Skeletal muscle satellite cell (primary cell): ENCODE data around the gene AKTIP. TPM values are rescaled to one million over a fixed set of nuclear protein-coding genes. Genes with fewer than 3 reads are reported as not detected.
"Not testable (repeated sequence)": the region's sequence is repeated elsewhere in the genome, so short reads cannot be mapped to it uniquely, and the experiment has no call there.

Experiments used
- H3K27me3 ChIP-seq: 2 replicates; pipeline ENCODE4 v1.7.0; 2013; ENCODE audit warnings: low read length; ENCODE audit not compliant: control insufficient read depth, insufficient read depth
- H3K36me3 ChIP-seq: 2 replicates; pipeline ENCODE4 v1.7.0; 2013; ENCODE audit warnings: mild to moderate bottlenecking, control low read depth, low read length; ENCODE audit not compliant: insufficient read depth
- H3K4me1 ChIP-seq: 2 replicates; pipeline ENCODE4 v1.7.0; 2013; ENCODE audit warnings: low read length; ENCODE audit not compliant: control insufficient read depth, insufficient read depth
- H3K4me2 ChIP-seq: 2 replicates; pipeline ENCODE4 v1.7.0; 2013; ENCODE audit warnings: mild to moderate bottlenecking, low read length
- H3K4me3 ChIP-seq: 2 replicates; pipeline ENCODE4 v1.7.0; 2013; ENCODE audit warnings: low read length
- H3K9ac ChIP-seq: 2 replicates; pipeline ENCODE4 v1.7.0; 2013; ENCODE audit warnings: mild to moderate bottlenecking, low read depth, low read length, moderate library complexity
- H3K9me3 ChIP-seq: replicated peaks from 2 replicates; pipeline ENCODE4 v1.7.0; 2013; ENCODE audit warnings: mild to moderate bottlenecking, control low read depth, low read length
- total RNA-seq: library from RNA; depleted of rRNA; stranded (reverse); fragments of >200 nt; gene quantifications from 2 replicates; pipeline ENCODE4 v1.2.3, GENCODE V29; 2012; rRNA removed

The AKTIP gene
- 11.9 and 14.9 TPM in 2 replicates for total RNA-seq

- no peaks in the 10 kb centered on the region for H3K27me3 ChIP-seq
- H3K4me2 ChIP-seq = peak within 1 kb of the TSS; percentile 93
- H3K9me3 ChIP-seq = no peaks in the 10 kb centered on the region
- no peaks in the 10 kb centered on the region for H3K36me3 ChIP-seq
- peak within 1 kb of the TSS; percentile 81 for H3K4me3 ChIP-seq
- peak within 1 kb of the TSS; percentile 77 for H3K9ac ChIP-seq
- peaks cover 26% of the 10 kb centered on the region for H3K4me1 ChIP-seq
Observed at GRCh38 chr16:53502331-53503269, at the start of gene AKTIP. AKTIP (minus strand) TSS chr16:53503209; CDS start chr16:53500259, 2,950 bp downstream.

GRCh38 chr16:53549970-53550690, 47.1 kb upstream of the AKTIP start:
- no peaks in the 10 kb centered on the region for H3K9me3 ChIP-seq
- H3K4me1 ChIP-seq = peaks cover 3% of the 10 kb centered on the region
- H3K9ac ChIP-seq = peak overlapping the region; percentile 13
- H3K4me3 ChIP-seq = no peak overlapping the region
- H3K27me3 ChIP-seq = peaks cover 55% of the 10 kb centered on the region
- peak overlapping the region; percentile 56 for H3K4me2 ChIP-seq
- H3K36me3 ChIP-seq = no peaks in the 10 kb centered on the region

GRCh38 chr16:53546988-53547391, 44.0 kb upstream of the AKTIP start:
- Histone ChIP-seq H3K36me3 (no peaks in the 10 kb centered on the region), H3K4me1 (peaks cover 3% of the 10 kb centered on the region), H3K9me3 (no peaks in the 10 kb centered on the region), H3K4me3 (no peak overlapping the region), H3K4me2 (no peak overlapping the region), H3K9ac (no peak overlapping the region), H3K27me3 (peaks cover 51% of the 10 kb centered on the region)

- no peak overlapping the region for H3K9ac ChIP-seq
- no peak overlapping the region for H3K4me3 ChIP-seq
- peaks cover 3% of the 10 kb centered on the region for H3K4me1 ChIP-seq
- H3K36me3 ChIP-seq = no peaks in the 10 kb centered on the region
- H3K9me3 ChIP-seq = no peaks in the 10 kb centered on the region
- H3K27me3 ChIP-seq = peaks cover 50% of the 10 kb centered on the region
- H3K4me2 ChIP-seq = no peak overlapping the region
Observed at GRCh38 chr16:53545433-53545832, 42.4 kb upstream of the AKTIP start.

GRCh38 chr16:53542283-53542682, 39.3 kb upstream of the AKTIP start:
- Histone ChIP-seq H3K27me3 (peaks cover 38% of the 10 kb centered on the region), H3K9ac (no peak overlapping the region), H3K36me3 (no peaks in the 10 kb centered on the region), H3K4me3 (no peak overlapping the region), H3K4me2 (no peak overlapping the region), H3K9me3 (no peaks in the 10 kb centered on the region), H3K4me1 (no peaks in the 10 kb centered on the region)

- H3K4me3 ChIP-seq = no peak overlapping the region
- H3K9me3 ChIP-seq = no peaks in the 10 kb centered on the region
- no peaks in the 10 kb centered on the region for H3K4me1 ChIP-seq
- peaks cover 29% of the 10 kb centered on the region for H3K27me3 ChIP-seq
- no peak overlapping the region for H3K4me2 ChIP-seq
- no peaks in the 10 kb centered on the region for H3K36me3 ChIP-seq
- no peak overlapping the region for H3K9ac ChIP-seq
Observed at GRCh38 chr16:53541326-53541725, 38.3 kb upstream of the AKTIP start.

GRCh38 chr16:53539759-53540718, 37.0 kb upstream of the AKTIP start:
- not testable (repeated sequence) for H3K4me3 ChIP-seq, H3K36me3 ChIP-seq, H3K4me2 ChIP-seq, H3K4me1 ChIP-seq, H3K9ac ChIP-seq, H3K9me3 ChIP-seq
- peaks cover 22% of the 10 kb centered on the region for H3K27me3 ChIP-seq

- not testable (repeated sequence) for H3K4me3 ChIP-seq, H3K36me3 ChIP-seq
- peaks cover 15% of the 10 kb centered on the region for H3K27me3 ChIP-seq
Observed at GRCh38 chr16:53539346-53539745, 36.3 kb upstream of the AKTIP start.

GRCh38 chr16:53537626-53538025, 34.6 kb upstream of the AKTIP start:
- no peak overlapping the region for H3K4me3 ChIP-seq
- no peak overlapping the region for H3K9ac ChIP-seq
- H3K27me3 ChIP-seq = peaks cover 10% of the 10 kb centered on the region
- no peak overlapping the region for H3K4me2 ChIP-seq
- no peaks in the 10 kb centered on the region for H3K9me3 ChIP-seq
- no peaks in the 10 kb centered on the region for H3K36me3 ChIP-seq
- H3K4me1 ChIP-seq = no peaks in the 10 kb centered on the region

More at GRCh38 chr16:53539346-53539745, 36.3 kb upstream of the AKTIP start:
- H3K4me1 ChIP-seq, H3K4me2 ChIP-seq, H3K9me3 ChIP-seq, H3K9ac ChIP-seq: not testable (repeated sequence)

GRCh38 chr16:53534206-53534605, 31.2 kb upstream of the AKTIP start:
- Histone ChIP-seq H3K9ac (no peak overlapping the region), H3K4me1 (no peaks in the 10 kb centered on the region), H3K4me2 (no peak overlapping the region), H3K36me3 (no peaks in the 10 kb centered on the region), H3K4me3 (no peak overlapping the region), H3K9me3 (no peaks in the 10 kb centered on the region), H3K27me3 (no peaks in the 10 kb centered on the region)

- Histone ChIP-seq H3K4me2 (no peak overlapping the region), H3K36me3 (no peaks in the 10 kb centered on the region), H3K9ac (no peak overlapping the region), H3K4me1 (no peaks in the 10 kb centered on the region), H3K27me3 (no peaks in the 10 kb centered on the region), H3K9me3 (no peaks in the 10 kb centered on the region), H3K4me3 (no peak overlapping the region)
Observed at GRCh38 chr16:53530741-53531140, 27.7 kb upstream of the AKTIP start.
